Heart right ventricle (tissue), 16 donors: ENCODE measurements around the gene WWOX. TPM values are rescaled to one million over a fixed set of nuclear protein-coding genes. Genes with fewer than 3 reads are reported as not detected.

ENCODE experiments used
- ATAC-seq, 8 donors: fragments of 200-7000 bp; cut with Tn5 transposase; one replicate each; pipeline ENCODE4 v1.9.1; 2020; ENCODE audit warnings: mild to moderate bottlenecking in 8 of 8, moderate library complexity in 8 of 8, moderate number of reproducible peaks in 1 of 8
- DNase-seq, 2 donors: peaks; one replicate each; pipeline ENCODE4 v3.0.0-alpha.2; 2020
- H3K27ac ChIP-seq, 10 donors: fragments of 200-600 bp; sonication (generic) in 2 of 10; one replicate each; pipeline versions ENCODE4 v1.5.0 to v1.8.0; 2020 to 2022; ENCODE audit warnings: mild to moderate bottlenecking in 3 of 10
- H3K27me3 ChIP-seq, 7 donors: fragments of 200-600 bp; one replicate each; pipeline ENCODE4 v1.8.0; 2021 to 2022; ENCODE audit warnings: mild to moderate bottlenecking in 2 of 7
- H3K36me3 ChIP-seq, 9 donors: fragments of 200-600 bp; sonication (generic) in 1 of 9; one replicate each; pipeline versions ENCODE4 v1.5.0 to v1.8.0; 2020 to 2022; ENCODE audit warnings: mild to moderate bottlenecking in 2 of 9
- H3K4me1 ChIP-seq, 9 donors: fragments of 200-600 bp; sonication (generic) in 1 of 9; one replicate each; pipeline versions ENCODE4 v1.5.0 to v1.8.0; 2020 to 2022; ENCODE audit warnings: mild to moderate bottlenecking in 4 of 9
- H3K4me3 ChIP-seq, 10 donors: fragments of 200-600 bp; sonication (generic) in 2 of 10; one replicate each; pipeline versions ENCODE4 v1.5.0 to v1.8.0; 2020 to 2022; ENCODE audit warnings: mild to moderate bottlenecking in 7 of 10, moderate library complexity in 2 of 10
- H3K9me3 ChIP-seq, 11 donors: fragments of 200-600 bp in 10 of 11; sonication (generic) in 2 of 11; one replicate each; pipeline versions ENCODE4 v1.5.0 to v1.8.0; 2013 to 2022; ENCODE audit warnings: mild to moderate bottlenecking in 2 of 11, control low read depth in 1 of 11, moderate library complexity in 1 of 11
- WGBS, 2 donors: extraction: QIAGEN DNeasy Blood & Tissue Kit; methylation state at CpG; one replicate each; pipeline ENCODE4 v1.1.7; 2013; ENCODE audit warnings: inconsistent platforms in 1 of 2; 5-methylcytosine and 5-hydroxymethylcytosine counted together
- intact Hi-C, 10 donors: fragments of 100-400 bp; cut with DNase I; formaldehyde crosslinking; loops; one replicate each; pipeline versions ENCODE4 v1.11.1 to v1.14.2; 2022
- polyA plus RNA-seq, 2 donors: library from polyadenylated mRNA; stranded (reverse); fragments of 200-250 nt; gene quantifications; one replicate each; pipeline ENCODE4 v1.2.3, GENCODE V29; 2013
- total RNA-seq, 10 donors: library from RNA; stranded (reverse); fragmentation: NEBNext Ultra II Directional in 3 of 10; extraction: Animal tissue kit (Norgen Biotek cat#: 25700) in 3 of 10; gene quantifications; one replicate each; pipeline versions ENCODE4 v1.2.1 to v1.2.4, GENCODE V29; 2021 to 2023
- TF ChIP-seq, protein P1 (sequence below), 9 donors: fragments of 200-600 bp; sonication (generic) in 2 of 9; IDR thresholded peaks; one replicate each; pipeline versions ENCODE4 v1.5.0 to v1.8.0; 2021 to 2022; ENCODE audit warnings: antibody characterized with exemption in 9 of 9, mild to moderate bottlenecking in 5 of 9, moderate library complexity in 1 of 9
- donor health status: Arrhythmogenic right ventricular cardiomyopathy.
- donor health status: ischemic (EF 13 %, LVEDD 7.1; RV severe dilation, severe dysfunction).
- donor health status: healthy with polysubstance abuse.
- donor health status: DM: no; HTN: yes; CAD: no.
- donor health status: DM: no; HTN: no; CAD: no.
- donor health status: ischemic (EF 25% LVEDD 6.9; RV normal size, moderate dysfunction).
- donor health status: ischemic (EF 25% LVEDD 5.7; RV mildly dilated, moderate dysfunction).
- donor health status: healthy.
- donor health status: DM: yes; HTN: yes; CAD: no.
- donor health status: Ischemic cardiomyopathy.
- donor health status: ischemic (EF 35%, LVEDD 5.7; RV mildly dilated, moderate dysfunction).
- donor health status: nonischemic (EF 11% LVEDD 7.7; RV severe dilation, severe dysfunction).
- donor health status: DM: yes; HTN: yes; CAD: no.
- donor health status: PGD.
- donor health status: ischemic (EF 29% LVEDD 5.4; RV normal size, mild dysfunction).
- donor health status: nonischemic (EF 23%, LVEDD 6.1; RV moderate dilation, normal function).

The WWOX gene
- total and polyA plus RNA-seq, 12 donors = 4.9 to 15.0 (median 9.9) TPM

DNA sequence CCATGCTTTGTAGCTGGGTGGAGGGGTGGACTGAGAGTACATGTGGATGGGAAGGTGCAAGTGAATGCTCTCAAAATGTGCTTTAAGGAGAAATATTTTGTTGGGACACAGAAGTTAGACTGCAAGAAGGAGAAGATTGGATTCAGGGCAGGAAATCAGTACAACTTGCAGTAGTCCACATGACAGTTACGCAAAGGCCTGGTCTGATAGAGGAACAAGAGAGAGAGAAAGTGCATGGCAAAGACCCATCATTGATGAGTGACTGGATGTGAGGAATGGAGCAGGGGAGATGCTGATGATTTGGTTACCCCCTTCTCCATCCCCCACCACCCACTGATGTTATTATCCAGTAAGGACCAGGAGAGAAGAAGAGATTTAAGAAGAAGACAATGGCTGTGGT, 1028.3 kb downstream of the WWOX start:
- H3K27ac ChIP-seq = no peak overlapping the region
- 98 to 100% methylated on average over 1 of the region's 1 CpG for WGBS, 2 donors
- no peaks in the 10 kb centered on the region for H3K4me1 ChIP-seq
- no peaks in the 10 kb centered on the region for H3K36me3 ChIP-seq
- TF ChIP-seq, protein P1, sequence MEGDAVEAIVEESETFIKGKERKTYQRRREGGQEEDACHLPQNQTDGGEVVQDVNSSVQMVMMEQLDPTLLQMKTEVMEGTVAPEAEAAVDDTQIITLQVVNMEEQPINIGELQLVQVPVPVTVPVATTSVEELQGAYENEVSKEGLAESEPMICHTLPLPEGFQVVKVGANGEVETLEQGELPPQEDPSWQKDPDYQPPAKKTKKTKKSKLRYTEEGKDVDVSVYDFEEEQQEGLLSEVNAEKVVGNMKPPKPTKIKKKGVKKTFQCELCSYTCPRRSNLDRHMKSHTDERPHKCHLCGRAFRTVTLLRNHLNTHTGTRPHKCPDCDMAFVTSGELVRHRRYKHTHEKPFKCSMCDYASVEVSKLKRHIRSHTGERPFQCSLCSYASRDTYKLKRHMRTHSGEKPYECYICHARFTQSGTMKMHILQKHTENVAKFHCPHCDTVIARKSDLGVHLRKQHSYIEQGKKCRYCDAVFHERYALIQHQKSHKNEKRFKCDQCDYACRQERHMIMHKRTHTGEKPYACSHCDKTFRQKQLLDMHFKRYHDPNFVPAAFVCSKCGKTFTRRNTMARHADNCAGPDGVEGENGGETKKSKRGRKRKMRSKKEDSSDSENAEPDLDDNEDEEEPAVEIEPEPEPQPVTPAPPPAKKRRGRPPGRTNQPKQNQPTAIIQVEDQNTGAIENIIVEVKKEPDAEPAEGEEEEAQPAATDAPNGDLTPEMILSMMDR (IDR thresholded peaks at IDR 0.05) = no peak
- ATAC-seq (no peak), DNase-seq (no peak)
- intact Hi-C loops = loop anchor here in 1 of 10 donors (10.0 kb wide), 1 partner anchor 63 kb away; no protein-coding TSS in a partner anchor
- peaks cover 0 to 4% (median 0%) of the 10 kb centered on the region in 11 donors for H3K9me3 ChIP-seq
- H3K4me3 ChIP-seq = no peak overlapping the region
- H3K27me3 ChIP-seq = no peaks in the 10 kb centered on the region

DNA sequence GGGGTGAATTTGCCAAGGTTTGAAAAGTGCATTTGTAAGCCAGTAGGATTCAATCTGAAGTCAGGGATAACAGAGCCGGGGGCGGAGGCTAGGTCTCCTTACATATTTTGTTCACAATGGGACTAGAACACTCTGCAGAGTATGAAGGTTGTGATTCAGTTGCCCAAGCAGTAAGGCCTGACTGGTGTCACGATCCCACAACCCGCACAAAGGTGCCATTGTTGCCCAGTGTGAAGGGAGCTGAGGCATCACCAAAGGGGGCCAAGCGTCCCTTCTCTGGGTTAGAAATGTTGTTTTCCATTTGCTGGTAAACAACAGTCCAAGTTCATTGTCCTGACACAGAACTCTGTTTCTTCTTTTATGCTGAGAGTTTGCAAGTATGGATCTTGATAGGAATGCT, 1029.3 kb downstream of the WWOX start:
- ATAC-seq (no peak), DNase-seq (no peak)
- H3K27ac ChIP-seq = no peak overlapping the region
- intact Hi-C loops = loop anchor here in 1 of 10 donors (10.0 kb wide), 1 partner anchor 64 kb away; no protein-coding TSS in a partner anchor
- WGBS, 2 donors = 88 to 96% methylated on average over 5 of the region's 5 CpGs
- no peaks in the 10 kb centered on the region for H3K36me3 ChIP-seq
- H3K9me3 ChIP-seq = peaks cover 0 to 3% (median 0%) of the 10 kb centered on the region in 11 donors
- no peaks in the 10 kb centered on the region for H3K4me1 ChIP-seq
- H3K4me3 ChIP-seq = no peak overlapping the region
- H3K27me3 ChIP-seq = no peaks in the 10 kb centered on the region
- TF ChIP-seq, protein P1 (IDR thresholded peaks at IDR 0.05) = no peak

DNA sequence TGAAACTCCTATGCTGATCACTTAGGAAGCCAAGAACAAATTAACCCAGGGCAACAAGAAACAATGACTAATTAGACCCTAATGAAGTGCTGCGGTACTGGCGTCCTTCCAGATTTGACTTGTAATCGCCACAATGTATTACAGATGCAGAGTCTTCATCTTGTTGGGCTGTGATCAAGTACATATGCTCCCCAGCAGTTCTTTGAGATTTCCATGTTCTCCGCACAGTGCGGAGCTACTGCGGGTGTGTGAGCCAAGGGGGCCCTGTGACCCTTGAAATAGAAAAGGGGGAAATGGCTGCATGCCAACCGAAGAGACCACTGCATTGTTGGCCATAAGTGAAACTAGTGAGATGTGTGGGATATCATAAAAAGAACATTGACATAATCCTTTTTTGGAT, 1031.2 kb downstream of the WWOX start:
- Histone ChIP-seq H3K4me1 (peaks cover 0 to 3% (median 0%) of the 10 kb centered on the region in 9 donors), H3K36me3 (no peaks in the 10 kb centered on the region), H3K27me3 (no peaks in the 10 kb centered on the region), H3K4me3 (no peak overlapping the region), H3K27ac (no peak overlapping the region), H3K9me3 (no peaks in the 10 kb centered on the region)
- DNase-seq = no peak
- intact Hi-C loops = no loop called here
- 89 to 93% methylated on average over 7 of the region's 7 CpGs for WGBS, 2 donors
- TF ChIP-seq, protein P1 (IDR thresholded peaks at IDR 0.05) = no peak
- ATAC-seq = no peak

DNA sequence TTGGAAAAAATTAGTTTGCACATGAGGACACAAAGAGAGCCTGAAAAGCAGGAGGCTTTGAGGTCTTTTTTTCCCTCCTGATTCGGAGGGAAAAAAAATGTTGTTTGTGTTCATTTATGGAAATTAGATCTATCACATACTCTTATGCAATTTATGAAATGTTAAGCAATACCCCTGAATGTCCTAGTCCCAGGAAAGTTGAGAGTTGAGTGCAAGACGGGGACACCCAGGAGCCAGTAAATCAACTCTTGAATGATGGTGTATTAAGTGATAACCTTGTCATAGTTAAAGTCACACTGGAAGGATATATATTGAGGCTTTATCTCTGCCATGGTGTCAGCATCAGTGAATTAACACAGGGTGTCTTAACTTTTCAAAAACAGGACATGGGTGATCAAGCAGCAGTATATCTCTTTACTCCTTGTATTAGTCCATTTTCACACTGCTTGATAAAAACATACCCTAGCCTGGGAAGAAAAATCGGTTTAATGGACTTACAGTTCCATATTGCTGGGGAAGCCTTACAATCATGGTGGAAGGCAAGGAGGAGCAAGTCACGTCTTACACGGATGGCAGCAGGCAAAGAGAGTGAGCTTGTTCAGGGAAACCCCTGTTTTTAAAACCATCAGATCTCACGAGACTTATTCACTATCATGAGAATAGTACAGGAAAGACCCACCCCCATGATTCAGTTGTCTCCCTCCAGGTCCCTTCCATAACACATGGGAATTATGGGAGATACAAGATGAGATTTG, 1032.0 kb downstream of the WWOX start:
- 90 to 95% methylated on average over 6 of the region's 6 CpGs for WGBS, 2 donors
- Histone ChIP-seq H3K27ac (no peak overlapping the region), H3K27me3 (no peaks in the 10 kb centered on the region), H3K9me3 (no peaks in the 10 kb centered on the region), H3K36me3 (no peaks in the 10 kb centered on the region), H3K4me3 (no peak overlapping the region), H3K4me1 (peaks cover 0 to 3% (median 0%) of the 10 kb centered on the region in 9 donors)
- DNase-seq (no peak), ATAC-seq (no peak)
- TF ChIP-seq, protein P1 (IDR thresholded peaks at IDR 0.05) = no peak
- intact Hi-C loops = no loop called here
